HL-60 (cell line): Measurements from ENCODE around the gene FOXP1.

ENCODE experiments used
- DNase-seq, 2 experiments: peaks; one replicate each; pipeline ENCODE4 v3.0.0-alpha.2; 2010 to 2020; ENCODE audit warnings: low read depth in 1 of 2, low spot score in 1 of 2
- H3K27ac ChIP-seq: fragments of 250-450 bp; sonication (Bioruptor Pico); replicated peaks from 2 replicates; pipeline ENCODE4 v1.5.1; 2020; ENCODE audit warnings: mild to moderate bottlenecking, moderate library complexity
- H3K27me3 ChIP-seq: fragments of 250-450 bp; sonication (Bioruptor Pico); 2 replicates; pipeline ENCODE4 v1.5.1; 2021; ENCODE audit warnings: mild to moderate bottlenecking, moderate library complexity; ENCODE audit not compliant: insufficient read depth, poor library complexity, severe bottlenecking
- H3K4me3 ChIP-seq: replicated peaks from 2 replicates; pipeline ENCODE4 v1.5.1; 2011; ENCODE audit warnings: mild to moderate bottlenecking, control low read depth, low read length; ENCODE audit not compliant: insufficient read depth
- GABPA ChIP-seq: IDR thresholded peaks from 2 replicates; pipeline ENCODE4 v1.6.1; 2012; ENCODE audit warnings: low read depth
- POLR2AphosphoS5 ChIP-seq: IDR thresholded peaks from 2 replicates; pipeline ENCODE4 v1.6.1; 2012; ENCODE audit warnings: low read depth
- SPI1 ChIP-seq: IDR thresholded peaks from 2 replicates; pipeline ENCODE4 v1.6.1; 2012; ENCODE audit warnings: low read depth, mild to moderate bottlenecking, borderline replicate concordance
- TF ChIP-seq, protein P1 (sequence below): IDR thresholded peaks from 2 replicates; pipeline ENCODE4 v1.6.1; 2012; ENCODE audit warnings: low read depth; ENCODE audit not compliant: insufficient replicate concordance
- TF ChIP-seq, protein P2 (sequence below): IDR thresholded peaks from one replicate; pipeline ENCODE4 v1.5.1; 2011; ENCODE audit warnings: low read length, control low read depth, inconsistent platforms; ENCODE audit not compliant: insufficient read depth

Gene FOXP1

GRCh38 chr3:71203727-71204488, 379.6 kb downstream of the FOXP1 start:
- H3K27ac ChIP-seq: no peak overlapping the region
- no peak overlapping the region for H3K4me3 ChIP-seq
- DNase-seq: no peak
- no peaks in the 10 kb centered on the region for H3K27me3 ChIP-seq
- TF ChIP-seq, protein P1, sequence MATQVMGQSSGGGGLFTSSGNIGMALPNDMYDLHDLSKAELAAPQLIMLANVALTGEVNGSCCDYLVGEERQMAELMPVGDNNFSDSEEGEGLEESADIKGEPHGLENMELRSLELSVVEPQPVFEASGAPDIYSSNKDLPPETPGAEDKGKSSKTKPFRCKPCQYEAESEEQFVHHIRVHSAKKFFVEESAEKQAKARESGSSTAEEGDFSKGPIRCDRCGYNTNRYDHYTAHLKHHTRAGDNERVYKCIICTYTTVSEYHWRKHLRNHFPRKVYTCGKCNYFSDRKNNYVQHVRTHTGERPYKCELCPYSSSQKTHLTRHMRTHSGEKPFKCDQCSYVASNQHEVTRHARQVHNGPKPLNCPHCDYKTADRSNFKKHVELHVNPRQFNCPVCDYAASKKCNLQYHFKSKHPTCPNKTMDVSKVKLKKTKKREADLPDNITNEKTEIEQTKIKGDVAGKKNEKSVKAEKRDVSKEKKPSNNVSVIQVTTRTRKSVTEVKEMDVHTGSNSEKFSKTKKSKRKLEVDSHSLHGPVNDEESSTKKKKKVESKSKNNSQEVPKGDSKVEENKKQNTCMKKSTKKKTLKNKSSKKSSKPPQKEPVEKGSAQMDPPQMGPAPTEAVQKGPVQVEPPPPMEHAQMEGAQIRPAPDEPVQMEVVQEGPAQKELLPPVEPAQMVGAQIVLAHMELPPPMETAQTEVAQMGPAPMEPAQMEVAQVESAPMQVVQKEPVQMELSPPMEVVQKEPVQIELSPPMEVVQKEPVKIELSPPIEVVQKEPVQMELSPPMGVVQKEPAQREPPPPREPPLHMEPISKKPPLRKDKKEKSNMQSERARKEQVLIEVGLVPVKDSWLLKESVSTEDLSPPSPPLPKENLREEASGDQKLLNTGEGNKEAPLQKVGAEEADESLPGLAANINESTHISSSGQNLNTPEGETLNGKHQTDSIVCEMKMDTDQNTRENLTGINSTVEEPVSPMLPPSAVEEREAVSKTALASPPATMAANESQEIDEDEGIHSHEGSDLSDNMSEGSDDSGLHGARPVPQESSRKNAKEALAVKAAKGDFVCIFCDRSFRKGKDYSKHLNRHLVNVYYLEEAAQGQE: no peak
- TF ChIP-seq, protein P2, sequence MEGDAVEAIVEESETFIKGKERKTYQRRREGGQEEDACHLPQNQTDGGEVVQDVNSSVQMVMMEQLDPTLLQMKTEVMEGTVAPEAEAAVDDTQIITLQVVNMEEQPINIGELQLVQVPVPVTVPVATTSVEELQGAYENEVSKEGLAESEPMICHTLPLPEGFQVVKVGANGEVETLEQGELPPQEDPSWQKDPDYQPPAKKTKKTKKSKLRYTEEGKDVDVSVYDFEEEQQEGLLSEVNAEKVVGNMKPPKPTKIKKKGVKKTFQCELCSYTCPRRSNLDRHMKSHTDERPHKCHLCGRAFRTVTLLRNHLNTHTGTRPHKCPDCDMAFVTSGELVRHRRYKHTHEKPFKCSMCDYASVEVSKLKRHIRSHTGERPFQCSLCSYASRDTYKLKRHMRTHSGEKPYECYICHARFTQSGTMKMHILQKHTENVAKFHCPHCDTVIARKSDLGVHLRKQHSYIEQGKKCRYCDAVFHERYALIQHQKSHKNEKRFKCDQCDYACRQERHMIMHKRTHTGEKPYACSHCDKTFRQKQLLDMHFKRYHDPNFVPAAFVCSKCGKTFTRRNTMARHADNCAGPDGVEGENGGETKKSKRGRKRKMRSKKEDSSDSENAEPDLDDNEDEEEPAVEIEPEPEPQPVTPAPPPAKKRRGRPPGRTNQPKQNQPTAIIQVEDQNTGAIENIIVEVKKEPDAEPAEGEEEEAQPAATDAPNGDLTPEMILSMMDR: no peak
- TF ChIP-seq GABPA (no peak), POLR2AphosphoS5 (no peak), SPI1 (no peak)

DNA sequence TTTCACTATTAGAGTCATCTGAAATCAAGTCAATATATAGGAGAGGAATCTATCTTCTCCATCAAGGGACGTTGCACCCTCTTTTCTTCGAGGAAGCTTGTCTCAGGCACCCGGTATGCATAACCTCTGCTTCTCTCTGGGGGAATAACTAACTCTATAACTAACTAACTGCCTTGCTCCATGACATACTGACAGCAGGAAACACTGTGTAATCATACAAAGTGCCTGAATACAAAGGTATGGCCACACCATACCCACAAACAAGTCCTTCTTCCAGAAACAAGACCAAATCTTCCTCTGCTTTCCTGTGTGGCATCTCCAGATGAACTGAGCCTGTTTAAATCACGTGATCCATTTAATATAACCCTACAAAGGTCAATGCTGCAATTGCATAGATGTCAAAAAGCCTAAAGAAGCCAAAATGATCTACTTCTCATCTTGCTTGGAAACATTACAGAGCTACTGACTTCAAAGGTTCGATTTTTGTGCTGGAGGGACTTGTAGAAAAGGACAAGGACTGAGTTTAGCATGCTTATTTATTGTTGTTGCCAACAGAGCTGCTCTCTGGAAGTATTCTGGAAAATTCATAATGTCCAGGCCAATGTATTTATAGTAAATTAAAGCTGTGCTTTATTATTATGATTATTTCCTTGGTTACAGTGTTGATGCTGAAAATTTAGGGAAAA, 380.5 kb downstream of the FOXP1 start:
- no peak for TF ChIP-seq SPI1
- no peak for TF ChIP-seq GABPA
- TF ChIP-seq, protein P2: no peak
- no peak for TF ChIP-seq POLR2AphosphoS5
- TF ChIP-seq, protein P1: no peak
- DNase-seq: no peak
- H3K27ac ChIP-seq: no peak overlapping the region
- no peaks in the 10 kb centered on the region for H3K27me3 ChIP-seq
- no peak overlapping the region for H3K4me3 ChIP-seq

DNA sequence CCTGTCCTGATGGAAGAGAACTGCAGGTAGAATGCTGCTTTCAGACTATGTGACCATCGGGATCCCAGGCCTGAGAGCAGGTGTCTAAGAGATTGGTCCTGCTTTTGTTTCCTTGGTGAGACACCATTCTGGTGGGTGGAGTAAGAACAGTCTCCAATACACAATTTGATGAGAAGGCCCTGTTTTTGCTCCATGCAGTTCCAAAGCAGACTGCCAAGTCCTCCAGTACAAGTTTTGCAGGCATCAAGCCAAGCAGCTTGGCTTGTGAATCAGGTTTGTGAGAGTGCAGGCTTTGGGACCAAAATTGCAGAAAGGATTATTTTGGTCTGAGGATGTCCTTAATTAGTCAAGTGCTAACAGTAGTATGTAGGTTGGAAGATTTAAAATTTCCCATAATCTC, 381.6 kb downstream of the FOXP1 start:
- Histone ChIP-seq H3K4me3 (no peak overlapping the region), H3K27me3 (no peaks in the 10 kb centered on the region), H3K27ac (no peak overlapping the region)
- TF ChIP-seq SPI1: no peak
- no peak for TF ChIP-seq GABPA
- no peak for TF ChIP-seq POLR2AphosphoS5
- TF ChIP-seq, protein P2: no peak
- TF ChIP-seq, protein P1: no peak
- no peak for DNase-seq
